ENCODE measurements around the gene CITED2.
A peak's percentile ranks its signal among the peaks of the same experiment; 100 is the strongest.

CITED2 gene

DNA sequence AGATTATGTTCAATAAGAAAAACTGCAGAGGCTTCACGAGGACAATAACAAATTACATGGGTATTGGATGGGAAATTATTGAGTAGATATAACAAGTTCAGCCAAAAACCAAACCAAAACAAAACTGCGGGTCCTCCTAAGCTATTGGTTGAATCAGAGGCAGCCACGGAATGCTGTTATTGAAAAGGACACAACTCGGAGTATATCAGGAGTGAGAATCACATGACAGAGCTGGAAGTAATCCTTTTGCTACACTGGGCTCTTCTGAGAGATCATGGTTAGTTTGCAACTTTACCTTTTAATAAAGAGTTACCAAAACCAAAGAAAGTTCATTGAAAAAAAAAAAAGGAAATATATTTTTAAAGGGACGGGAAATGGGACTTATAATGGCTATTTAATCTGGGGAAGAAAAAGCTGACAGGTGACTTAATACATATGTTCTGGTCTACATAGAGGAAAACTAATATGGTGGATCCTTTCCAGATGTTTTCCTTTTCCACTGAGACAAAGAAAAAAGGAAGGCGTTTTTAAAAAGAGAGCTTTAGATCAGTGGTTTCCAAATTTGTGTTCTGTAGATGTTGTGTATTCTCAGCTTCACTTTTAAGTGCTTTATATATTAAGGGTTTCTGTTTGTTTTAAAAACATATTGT lies 6.9 kb upstream of the CITED2 start:
- no peak for FAIRE-seq

DNA sequence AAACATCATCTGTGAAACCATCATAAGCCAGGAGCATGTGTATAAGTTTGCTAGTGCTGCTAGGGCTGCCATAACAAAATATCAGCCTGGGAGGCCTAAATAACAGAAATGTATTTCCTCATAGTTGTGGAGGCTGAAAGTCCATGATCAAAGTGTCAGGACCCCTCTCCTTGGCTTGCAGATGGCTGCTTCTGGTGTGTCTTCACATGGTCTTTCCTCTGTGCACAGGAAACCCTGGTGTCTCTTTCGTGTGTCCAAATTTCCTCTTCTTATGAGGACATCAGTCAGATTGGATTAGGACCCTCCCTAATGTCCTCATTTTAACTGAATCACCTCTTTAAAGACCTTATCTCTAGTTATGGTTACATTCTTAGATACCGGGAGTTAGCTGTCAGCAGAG lies 6.2 kb upstream of the CITED2 start:
- FAIRE-seq: no peak

DNA sequence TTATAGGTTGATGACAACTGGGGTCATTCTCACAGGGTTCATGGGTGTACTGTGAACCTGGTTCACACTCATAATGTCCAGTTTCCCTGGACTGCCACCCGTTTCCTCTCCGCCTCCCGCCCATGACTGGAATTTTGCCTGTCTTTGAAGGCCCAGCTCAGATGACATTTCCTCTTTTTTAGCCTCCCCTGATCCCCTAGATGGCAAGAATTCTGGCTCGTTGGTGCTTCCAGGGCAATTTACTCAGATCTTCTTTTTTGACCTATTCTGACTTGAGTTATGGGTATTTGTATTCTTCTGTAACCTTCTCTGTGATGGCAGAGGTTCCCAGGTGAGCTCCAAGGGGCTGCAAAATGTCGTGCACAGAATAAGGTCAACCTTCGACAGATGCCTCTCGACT lies 5.7 kb upstream of the CITED2 start:
- no peak for FAIRE-seq

DNA sequence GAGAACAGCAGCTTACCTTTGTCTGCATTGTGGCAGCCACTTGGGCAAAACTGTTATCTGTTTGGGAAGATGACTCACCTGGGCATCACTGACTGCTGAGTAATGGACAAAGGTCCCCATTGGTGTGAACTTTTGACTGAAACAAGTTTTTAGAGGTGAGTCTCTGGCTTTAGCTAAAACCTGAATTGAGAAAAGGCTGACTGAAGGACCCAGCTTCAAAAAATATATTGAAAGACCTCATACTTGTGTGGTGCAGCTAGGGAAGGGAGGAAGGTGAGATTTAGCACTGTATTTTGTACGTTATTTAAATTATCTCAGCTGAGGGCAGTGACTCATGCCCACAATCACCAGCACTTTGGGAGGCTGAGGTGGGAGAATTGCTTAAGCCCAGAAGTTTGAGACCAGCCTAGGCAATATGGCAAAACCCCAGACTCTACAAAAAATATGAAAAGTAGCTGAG lies 4.5 kb upstream of the CITED2 start:
- FAIRE-seq: no peak

DNA sequence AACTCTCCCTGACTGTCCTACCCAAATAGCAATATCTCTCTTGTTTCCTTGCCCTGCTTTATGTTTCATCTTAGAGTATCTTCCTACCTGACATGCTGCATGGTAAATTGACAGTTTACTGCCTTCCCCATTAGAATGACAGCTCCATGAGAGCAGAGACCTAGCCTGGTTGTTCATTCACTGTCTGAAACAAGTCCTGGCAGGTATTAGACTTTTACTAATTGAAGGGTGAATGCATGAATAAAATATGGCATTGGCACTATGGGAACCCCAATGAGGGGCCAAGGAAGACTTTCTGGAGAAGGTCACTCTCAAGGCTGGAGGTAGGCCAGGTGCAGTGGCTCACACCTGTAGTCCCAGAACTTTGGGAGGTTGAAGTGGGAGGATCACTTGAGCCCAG lies 3.8 kb upstream of the CITED2 start:
- FAIRE-seq: no peak

DNA sequence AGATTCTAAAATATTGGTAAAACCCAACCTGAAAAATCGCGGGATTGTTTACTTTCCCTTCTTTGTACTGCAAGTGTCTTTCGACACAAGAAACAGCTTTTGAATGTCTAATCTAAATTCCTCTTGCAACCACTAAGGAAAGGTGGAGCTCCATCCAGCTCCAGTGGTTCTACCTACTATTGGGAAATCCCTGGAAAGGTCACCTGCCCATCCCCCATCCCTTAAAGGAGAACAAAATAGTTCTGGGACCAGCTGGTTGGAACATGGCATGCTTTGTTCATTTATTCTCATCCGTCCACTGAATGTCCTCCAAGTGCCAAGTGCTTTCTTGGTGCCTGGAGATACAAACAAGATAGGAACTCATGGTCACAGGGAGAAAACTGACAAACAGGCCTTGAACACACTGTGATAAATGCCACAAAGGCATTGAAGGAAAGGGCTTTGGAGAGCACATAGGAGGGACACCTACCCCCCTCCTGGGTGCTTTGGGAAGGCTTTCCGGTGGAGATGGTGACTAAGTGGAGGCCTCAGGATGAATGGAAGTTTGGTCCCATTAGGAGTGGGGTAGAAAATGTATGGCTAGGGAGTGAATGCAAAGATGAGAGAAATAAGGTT lies 2.3 kb upstream of the CITED2 start:
- FAIRE-seq: peak; percentile 87

DNA sequence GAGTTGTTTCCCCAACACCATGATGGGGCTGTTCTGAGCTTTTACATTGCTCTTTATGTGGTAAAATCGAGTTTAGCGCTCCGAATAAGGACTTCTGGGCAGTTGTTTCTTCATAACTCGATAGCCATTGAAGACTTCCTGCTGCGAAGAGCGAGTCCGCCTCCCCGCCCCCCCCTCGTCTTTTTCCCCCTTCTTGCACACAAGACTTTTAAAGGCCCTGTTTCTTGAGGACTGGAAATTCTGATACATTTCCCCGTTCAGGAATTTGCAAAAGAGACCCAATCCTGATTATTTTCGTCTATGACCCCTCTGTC lies 1.5 kb upstream of the CITED2 start:
- FAIRE-seq: no peak

DNA sequence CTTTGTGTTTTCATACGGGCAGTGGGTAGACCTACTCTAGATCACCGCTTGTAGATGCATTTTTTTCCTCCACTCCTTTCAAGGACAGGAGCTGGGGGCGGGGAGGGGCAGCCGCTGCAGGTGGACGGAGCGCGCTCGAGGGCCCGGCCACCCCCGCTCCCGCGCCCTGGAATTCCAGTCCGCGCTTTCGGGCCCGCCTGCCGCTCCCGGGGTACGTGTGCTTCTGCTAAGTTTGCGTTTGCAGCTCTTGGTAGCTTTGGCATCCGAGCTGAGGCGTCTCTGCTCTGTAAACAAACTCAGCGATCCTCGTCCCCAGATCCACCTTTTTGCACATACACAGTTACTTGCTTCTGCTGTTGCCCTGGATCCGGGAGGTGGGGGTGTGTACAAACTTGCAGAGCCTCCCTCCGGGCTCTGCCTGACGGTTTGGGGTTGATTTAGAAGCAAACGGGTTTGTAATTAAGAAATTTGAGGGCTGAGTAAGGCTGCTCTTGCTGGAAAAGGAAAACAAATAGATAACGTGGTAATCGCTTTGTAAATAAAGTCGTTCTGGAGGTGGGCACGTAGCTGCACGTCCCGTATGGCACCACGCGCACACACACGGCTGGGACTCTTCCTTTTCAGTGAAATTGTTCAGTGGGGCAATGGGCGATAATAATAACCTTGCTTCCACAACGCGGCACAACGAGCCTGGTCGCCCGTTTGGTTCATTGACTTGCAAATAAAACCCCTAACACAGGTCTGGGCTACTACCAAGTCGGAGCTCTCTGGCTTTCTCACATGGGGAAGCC lies 973 bp upstream of the CITED2 start:
- FAIRE-seq: peak; percentile 94

DNA sequence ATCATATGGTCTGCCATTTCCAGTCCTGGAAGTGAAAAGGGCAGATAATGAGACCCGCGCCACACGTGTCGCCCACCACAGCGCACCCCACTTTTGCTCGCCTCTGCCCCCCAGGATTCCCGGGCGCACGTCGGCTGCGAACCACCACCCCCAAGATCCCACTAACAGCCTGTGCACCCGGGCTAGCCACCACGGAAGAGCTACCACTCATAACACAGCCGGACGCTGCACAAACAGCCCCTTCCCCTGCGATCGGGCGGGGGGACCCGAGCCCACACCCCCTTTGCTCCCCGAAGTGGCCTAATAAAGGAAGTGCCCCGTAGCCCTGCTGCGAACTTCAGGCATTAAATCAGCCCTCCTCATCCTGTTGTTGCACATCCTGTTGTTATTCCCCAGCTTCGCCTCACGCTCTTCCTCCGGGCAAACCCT lies 506 bp downstream of the CITED2 start:
- FAIRE-seq: no peak

DNA sequence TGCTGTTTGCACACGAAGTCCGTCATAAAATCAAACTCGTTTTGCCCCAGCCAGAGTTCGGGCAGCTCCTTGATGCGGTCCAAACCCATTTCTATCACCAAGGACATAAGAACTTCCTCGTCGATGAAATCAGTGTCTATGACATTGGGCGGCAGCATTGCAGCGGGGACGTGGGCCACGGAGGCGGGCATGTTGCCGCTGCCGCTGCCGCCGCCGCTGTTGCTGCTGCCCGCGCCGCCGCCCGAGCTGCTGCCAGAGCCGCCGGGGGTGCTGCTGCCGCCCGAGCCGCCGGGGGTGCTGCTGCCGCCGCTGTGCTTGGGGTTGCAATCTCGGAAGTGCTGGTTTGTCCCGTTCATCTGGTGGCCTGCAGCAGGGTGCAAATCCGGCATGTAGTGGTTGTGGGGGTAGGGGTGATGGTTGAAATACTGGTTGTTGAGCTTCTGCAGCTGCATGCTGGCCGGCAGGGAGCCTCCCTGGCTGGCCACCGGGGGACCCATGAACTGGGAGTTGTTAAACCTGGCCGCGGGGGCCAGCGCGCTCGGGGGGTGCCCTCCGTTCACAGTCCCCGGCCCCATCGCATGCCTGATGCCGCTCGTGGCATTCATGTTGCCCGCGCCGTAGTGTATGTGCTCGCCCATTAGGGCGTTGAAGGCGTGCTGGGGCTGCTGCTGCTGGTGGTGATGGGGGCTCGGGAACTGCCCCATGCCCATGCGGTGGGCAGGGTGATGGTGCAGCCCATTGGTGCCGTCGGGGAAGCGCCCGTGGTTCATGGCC lies 1.1 kb downstream of the CITED2 start:
- no peak for FAIRE-seq

DNA sequence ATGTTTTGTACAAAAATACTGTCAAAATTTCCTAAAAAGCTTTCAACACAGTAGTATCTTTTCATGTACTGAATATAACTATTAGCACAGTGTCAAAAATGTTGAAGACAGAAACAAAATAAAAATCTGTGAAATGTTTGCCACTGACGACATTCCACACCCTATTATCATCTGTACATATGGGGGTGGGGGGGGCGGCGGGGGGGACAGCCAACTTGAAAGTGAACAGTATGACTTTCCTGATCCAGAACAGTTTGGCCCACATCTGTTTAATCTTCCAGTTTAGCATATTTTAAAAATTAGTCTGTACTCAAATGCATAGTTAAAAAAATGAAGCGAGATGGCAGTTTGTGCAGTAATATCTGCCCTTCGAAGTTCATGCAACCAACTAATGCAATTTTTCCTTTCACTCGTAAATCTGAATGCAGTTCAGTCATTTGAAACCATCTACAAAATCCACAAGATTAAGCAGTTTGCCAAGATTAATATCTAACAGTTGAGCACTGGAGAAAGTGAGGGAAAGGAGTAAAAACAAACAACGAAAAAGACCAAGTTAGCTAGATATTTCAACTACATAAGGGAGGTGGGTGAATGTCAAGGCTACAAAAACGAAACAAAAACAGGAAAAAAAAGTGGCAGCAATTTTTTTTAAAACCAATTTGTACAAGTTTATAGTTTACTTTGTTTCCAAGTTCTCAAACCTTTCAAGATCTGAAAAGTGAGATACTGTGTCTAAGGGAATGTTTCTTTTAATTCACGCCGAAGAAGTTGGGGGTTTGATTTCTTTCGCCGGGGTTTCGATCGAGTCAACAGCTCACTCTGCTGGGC lies 1.9 kb downstream of the CITED2 start:
- FAIRE-seq: no peak

DNA sequence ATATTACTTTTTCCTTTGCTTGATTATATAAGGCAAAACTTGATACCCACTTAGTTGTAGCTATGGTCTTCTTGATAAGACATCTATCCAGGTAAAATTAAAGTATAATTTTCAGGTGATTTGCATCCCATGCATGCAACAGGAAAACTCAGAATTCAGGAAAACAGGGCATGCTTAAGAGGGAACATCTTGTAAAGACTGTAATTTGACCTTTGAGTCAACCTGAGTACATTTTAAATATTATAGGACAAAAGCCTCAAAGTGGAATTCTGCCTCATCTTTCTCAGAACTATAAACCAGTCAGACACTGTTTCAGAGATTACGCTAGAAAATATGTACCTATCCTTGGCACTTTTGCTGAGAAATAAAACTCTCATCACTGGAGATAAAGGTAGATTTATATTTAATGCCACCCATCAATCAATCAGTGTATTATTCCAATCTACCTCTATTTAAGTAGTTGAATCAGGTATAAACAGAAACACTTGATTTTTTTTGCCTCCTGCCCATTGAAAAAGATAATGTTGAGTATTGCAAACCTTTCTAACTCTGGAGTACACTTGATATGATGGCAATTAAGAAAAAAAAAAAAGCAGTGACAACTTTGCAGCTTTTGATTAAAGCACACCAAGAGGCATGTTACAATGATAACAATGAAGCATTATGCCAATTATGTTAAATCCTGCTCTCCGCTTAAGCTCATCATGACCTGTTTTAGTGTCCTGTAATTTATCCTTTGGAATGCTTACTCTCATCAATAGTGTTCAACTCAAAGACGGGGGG lies 2.8 kb downstream of the CITED2 start:
- no peak for FAIRE-seq

DNA sequence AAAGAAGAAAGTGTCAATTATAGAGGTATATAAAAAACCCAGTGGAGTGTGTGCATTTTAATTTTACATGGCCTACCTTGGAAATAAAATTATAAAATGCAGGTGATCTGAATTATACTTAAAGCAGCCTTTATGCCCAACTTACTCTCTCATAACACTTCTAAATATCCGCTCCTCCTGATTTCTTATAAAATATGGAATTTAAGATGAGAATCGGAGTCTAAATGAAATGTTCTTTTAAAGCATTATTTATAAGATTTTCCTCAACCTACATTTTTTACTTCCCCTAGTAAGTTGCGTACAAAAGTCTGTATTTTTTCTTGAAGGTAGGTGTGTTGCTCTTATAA lies 3.5 kb downstream of the CITED2 start:
- FAIRE-seq: no peak

DNA sequence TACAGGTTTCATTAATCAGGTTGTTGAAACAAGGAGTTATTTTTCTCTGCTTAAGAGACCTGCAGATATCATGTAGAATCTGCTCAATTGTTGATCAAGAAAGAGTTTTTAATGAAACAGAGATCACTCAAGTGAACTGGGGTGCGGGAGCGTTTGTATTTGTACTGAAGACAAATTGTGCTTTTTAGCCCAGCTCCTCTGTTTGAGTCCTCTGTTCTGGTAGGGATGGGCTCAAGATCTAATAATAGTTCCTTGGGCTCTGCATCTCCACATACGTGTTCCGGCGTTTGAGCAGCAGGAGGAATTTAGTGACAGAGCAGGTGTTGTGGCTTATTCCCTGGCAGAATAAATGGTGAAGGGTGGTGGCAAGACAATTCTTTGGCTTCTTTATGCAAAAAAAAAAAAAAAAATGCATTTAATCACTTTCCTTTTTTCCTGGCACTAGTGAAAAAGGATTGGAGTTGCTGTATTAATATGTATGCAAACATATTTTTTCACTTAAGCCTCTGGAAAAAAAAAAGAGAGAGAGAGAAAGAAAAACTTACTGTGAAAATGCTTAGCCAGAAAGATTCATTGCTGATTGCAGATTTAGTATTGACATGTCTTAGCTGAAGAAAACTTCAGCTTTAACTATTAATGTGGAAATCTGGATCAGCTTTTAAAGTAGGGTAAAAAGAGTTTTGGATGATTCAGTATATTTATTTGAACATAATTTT lies 4.0 kb downstream of the CITED2 start:
- FAIRE-seq: no peak

DNA sequence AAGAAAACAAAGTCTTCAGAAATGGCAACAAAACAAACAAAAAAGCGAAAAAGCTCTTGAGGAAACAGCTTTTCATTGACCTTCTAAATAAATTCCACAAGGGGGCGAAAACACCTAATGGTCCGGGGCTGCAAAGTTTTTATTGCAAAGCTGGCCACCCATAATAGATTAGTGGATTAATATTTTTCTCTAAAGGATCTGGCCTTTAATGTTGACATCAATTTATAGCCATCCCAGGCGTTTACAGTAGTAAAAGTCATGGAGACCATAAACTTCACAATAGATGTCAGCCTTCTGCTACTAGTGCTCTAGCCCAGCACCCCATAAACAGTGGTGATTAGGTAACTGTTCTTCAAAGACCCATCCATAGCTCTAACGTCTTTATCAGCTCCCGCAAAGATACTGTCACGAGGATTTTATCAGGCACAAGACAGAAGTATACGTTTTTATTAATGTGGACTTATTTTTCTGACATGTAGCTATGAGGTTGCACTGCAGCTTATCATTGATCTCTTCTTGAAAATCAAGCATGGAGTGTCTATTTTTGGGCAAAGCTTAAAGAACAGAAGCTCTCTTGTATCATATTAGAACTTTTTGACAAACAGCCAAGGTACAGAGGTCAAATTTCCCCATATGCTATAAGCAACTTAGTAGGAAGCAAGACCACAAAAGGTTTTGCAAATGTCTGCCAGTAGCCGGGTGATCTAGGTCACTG lies 4.7 kb downstream of the CITED2 start:
- FAIRE-seq: no peak

DNA sequence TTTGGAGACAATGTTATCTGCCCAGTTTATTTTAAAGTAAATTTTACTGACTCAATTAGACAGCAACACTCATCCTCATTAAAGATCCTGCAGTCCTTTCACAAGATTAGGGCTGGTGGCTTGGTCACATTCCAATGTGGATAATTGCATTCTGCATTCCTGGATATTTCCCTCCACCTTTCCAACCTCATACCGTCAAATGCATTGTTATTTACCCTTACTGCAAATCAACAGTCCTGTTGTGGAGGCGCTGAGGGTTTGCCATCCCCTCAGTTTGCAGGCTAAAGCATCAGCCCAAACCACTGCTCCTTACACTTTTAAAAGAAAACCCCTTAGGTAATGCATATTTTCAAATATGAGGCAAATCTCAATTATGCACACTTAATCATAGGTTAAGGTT lies 5.4 kb downstream of the CITED2 start:
- FAIRE-seq: no peak

DNA sequence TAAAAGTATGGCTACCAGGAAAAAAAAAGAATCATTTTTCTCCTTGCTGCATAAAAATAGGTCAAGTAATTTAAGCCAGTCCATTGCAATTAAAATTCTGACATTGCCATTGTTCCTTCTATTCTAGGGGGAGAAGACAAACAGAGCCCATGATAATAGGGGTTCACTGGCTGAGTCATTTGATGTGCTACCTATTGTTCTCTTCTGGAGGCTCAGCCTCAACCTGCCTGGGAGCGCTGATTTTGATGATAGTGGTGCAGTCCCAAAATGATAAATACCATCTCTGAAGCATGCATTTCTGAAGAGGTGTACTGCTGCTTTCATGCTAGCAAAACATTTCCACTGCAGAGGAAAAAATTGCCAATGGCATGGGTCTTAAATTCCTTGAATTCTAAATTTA lies 5.8 kb downstream of the CITED2 start:
- no peak for FAIRE-seq

DNA sequence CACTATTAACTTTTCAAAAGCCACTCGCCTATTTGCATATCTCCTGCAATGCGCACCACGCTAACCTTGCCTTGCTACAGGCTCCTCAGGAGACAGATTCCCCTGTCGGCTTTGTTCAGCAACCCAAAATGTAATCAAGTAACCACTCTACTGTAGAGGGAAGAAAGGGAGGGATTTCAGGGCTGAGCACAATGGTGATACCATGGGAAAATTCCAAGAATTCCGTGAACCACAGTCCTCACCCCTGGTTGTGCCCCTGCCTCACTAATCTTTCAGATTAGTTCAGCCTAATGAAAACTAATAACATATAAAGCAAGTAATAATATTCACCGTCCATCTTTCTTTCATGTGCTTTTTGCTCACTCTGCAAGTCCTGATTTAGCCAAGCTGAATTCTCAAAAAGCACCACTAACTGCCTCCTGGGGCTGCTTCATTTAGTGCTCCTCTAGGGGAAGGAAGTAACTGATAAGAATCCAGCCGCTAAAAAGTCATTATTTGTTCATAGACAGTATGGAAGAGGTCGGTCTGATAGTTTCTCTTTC lies 6.6 kb downstream of the CITED2 start:
- peak; percentile 100 for FAIRE-seq

DNA sequence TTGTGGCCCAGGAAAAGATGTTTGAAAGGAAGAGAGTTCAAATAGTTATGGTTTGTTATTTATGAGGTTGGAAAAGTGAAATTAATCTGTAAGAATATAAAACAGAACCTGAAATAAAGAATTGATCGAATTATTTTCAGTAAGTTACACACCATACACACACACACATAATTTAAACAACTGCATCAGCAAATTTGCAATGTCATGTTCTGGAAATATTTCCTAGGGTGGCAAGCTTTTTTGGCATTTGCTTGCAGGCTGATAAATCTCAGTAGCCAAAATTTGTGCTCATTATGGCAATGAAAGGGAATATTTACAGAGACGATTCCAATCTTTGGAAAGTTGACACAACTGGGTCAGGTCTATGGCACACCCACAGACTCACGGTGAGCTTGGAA lies 9.5 kb downstream of the CITED2 start:
- no peak for FAIRE-seq

DNA sequence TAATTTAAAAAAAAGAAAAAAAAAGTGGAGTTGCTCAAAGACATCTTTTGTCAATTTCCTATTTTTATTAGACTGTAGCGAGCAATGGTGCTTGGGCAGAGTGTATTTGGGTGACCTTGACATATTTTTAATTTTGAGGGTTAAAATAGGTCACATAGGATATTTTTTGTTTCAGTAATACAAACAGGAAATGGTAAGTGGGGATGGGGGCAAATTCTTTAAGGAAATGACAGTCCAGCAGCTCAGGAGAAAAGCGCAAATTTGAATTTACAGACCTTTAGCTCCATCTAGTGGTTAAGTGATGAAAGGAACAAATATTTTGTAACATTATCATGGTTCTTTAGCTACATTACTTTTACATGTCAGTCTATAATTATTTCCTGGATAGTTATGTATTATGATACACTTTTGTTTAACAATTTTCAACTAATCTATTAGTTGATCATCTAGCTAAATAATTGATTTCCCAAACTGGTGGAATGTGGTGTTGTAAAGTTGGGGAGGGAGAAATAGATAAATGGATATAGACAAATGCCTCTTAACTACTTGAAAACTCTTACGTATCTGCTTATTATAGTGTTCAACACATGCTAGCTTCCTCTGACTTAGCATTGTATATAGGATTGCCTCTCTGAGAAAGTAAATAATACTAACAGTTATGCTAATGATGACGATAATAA lies 10.0 kb downstream of the CITED2 start:
- peak; percentile 98 for FAIRE-seq
